Posterior vena cava (tissue), 2 donors: ENCODE data around the gene PDZD7. TPM values are rescaled to one million over a fixed set of nuclear protein-coding genes. Genes with fewer than 3 reads are reported as not detected.

ENCODE experiments used
- DNase-seq: peaks from one replicate; pipeline ENCODE4 v3.0.0-alpha.2; 2020; ENCODE audit warnings: low spot score
- intact Hi-C, 2 donors: fragments of 100-400 bp; cut with DNase I; formaldehyde crosslinking; loops; one replicate each; pipeline versions ENCODE4 v1.14.1 to v1.14.2; 2022 to 2023
- total RNA-seq, 2 donors: library from RNA; stranded (reverse); fragmentation: NEBNext Ultra II Directional; extraction: Animal tissue kit (Norgen Biotek cat#: 25700); gene quantifications; one replicate each; pipeline ENCODE4 v1.2.1, GENCODE V29; 2021
- donor health status: DM: yes; HTN: yes; CAD: no.
- donor health status: DM: yes; HTN: yes; CAD: no.

Gene PDZD7
- total RNA-seq, 2 donors from 2014 or later, result 0.48 to 0.83 TPM

DNA sequence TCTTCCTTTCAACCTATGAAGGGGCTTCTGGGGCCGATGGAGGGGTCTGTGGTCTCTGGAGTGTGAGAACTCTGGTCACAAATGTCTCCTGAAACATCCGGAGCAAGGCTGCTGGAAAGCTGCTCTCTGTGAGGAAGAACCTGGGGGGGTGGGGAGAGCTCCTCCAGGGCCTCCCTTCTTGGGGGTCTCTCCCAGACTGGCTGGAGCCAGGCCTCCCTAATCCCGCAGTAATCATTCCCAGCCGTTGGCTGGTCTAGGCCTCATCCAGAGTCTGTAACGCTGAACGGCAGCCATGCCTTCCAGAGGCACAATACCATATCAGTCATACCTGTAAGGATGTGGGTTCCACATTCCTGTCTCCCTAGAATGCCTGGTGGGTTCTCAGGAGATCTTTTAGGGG lies 35.7 kb downstream of the PDZD7 start:
- no peak for DNase-seq
- intact Hi-C loops, result no loop called here

GRCh38 chr10:100993986-100994708 lies 36.8 kb downstream of the PDZD7 start:
- no peak for DNase-seq
- intact Hi-C loops, result no loop called here

DNA sequence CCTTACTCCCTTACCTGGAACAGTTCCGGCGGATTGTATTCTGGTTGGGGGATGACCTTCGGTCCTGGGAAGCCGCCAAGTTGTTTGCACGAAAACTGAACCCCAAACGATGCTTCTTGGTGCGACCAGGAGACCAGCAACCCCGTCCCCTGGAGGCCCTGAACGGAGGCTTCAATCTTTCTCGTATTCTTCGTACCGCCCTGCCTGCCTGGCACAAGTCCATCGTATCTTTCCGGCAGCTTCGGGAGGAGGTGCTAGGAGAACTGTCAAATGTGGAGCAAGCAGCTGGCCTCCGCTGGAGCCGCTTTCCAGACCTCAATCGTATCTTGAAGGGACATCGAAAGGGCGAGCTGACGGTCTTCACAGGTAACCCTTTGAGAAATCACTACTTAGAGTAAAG lies 41.8 kb downstream of the PDZD7 start:
- no peak for DNase-seq
- intact Hi-C loops, result no loop called here

GRCh38 chr10:100988166-100988565 lies 42.8 kb downstream of the PDZD7 start:
- DNase-seq, result no peak
- intact Hi-C loops, result no loop called here

GRCh38 chr10:100987685-100988049 lies 43.3 kb downstream of the PDZD7 start:
- intact Hi-C loops, result no loop called here
- no peak for DNase-seq

- intact Hi-C loops, result no loop called here
- peak; percentile 96 for DNase-seq
Observed at GRCh38 chr10:100986952-100987684, 43.8 kb downstream of the PDZD7 start, which contains the start of the genes MRPL43 and TWNK. MRPL43 (minus strand) TSS chr10:100987497; CDS start chr10:100987443, 54 bp downstream. TWNK (plus strand) TSS chr10:100987543; CDS start chr10:100988211, 668 bp downstream.

DNA sequence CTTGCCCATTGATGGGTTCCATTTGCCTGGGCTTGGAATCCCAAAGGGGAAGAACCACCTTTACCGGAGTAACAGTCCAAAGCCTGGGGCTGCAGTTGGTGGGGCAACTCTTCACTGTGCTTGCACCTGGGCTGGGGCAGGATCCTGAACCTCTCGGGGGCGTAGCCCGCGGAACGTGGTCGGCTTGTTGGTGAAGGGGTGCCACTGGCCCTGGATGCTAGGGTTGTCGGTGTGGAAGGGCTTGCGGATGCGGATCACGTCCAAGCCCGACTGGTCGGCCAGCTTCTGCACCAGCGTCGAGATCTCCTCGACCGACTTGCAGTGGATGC lies 44.3 kb downstream of the PDZD7 start:
- intact Hi-C loops, result no loop called here
- no peak for DNase-seq

DNA sequence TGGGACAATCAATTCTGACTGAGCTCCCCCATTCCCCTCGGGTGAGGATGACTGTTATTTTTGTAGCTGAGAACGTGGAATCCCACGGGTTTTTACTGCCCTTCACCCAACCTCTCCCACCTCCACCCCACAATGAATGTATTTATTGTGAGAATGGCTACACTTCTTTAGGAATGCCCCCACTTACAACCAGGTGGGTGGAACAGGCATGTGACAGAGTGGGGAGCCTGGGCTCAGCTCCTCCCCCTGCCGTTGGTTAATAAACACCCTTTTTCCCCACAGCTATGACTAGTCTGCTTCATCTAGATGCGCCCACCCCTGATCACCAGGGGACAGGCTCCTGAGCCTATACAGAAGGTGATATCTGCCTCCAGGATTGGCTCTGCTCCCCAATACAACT lies 45.6 kb downstream of the PDZD7 start:
- intact Hi-C loops, result no loop called here
- DNase-seq, result peak; percentile 36

DNA sequence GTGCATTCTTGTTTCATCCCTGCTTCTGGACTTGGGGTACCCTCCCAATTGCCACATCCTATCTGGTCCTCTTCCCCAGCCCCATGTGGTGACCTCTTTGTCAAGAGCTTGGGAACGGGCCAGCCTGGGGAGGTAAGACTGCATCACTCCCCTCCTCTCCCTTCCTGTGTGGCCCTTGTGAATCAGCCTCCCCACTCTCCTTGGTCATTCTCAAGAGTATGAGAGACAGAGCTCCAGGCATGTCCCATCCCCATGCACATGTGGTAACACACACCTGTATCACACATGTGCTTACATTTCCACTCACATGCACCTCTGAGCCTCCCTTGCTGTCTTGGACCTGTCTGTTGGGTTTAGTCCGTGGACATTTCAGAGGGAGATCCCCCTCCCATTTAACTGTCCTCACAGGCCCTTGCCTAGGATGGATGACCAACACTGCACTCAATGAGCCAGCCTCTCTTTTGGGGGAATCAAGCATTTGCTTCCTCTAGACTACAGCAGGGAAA lies 46.2 kb downstream of the PDZD7 start:
- peak; percentile 36 for DNase-seq
- intact Hi-C loops, result no loop called here

GRCh38 chr10:100983868-100984671 lies 46.9 kb downstream of the PDZD7 start:
- DNase-seq, result peak; percentile 40
- intact Hi-C loops, result no loop called here

DNA sequence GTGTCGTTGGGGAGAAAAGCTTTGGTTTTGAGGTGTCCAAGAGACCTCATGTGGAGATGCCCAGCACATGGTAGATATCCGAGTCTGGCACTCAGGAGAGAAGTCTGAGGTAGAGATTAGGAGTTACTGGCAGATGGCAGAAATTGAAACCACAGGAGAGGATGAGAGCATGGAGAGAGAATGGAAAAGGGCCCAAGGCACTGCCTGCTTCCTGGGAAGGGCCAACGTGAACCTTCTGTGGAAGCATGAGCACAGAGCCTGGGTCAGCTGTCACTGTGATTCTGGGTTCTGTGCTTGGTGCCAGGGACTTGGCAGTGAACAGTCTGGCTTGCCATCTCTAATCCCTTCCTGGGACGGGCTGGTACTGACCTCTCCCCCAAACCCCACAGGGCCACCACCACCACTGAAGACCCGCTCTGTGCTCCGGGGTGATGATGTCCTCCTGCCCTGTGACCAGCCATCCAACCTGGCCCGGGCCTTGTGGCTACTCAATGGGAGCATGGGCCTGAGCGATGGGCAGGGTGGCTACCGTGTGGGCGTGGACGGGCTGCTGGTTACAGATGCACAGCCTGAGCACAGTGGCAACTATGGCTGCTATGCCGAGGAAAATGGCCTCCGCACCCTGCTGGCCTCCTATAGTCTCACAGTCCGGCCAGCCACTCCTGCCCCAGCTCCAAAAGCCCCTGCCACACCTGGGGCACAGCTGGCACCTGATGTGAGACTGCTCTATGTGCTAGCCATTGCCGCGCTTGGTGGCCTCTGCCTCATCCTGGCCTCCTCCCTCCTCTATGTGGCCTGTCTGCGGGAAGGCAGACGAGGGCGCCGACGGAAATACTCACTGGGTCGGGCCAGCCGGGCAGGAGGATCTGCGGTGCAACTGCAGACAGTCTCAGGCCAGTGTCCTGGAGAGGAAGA lies 47.8 kb downstream of the PDZD7 start:
- DNase-seq, result peak; percentile 76
- intact Hi-C loops, result no loop called here

GRCh38 chr10:100981178-100981772 lies 49.7 kb downstream of the PDZD7 start:
- DNase-seq, result no peak
- intact Hi-C loops, result no loop called here

DNA sequence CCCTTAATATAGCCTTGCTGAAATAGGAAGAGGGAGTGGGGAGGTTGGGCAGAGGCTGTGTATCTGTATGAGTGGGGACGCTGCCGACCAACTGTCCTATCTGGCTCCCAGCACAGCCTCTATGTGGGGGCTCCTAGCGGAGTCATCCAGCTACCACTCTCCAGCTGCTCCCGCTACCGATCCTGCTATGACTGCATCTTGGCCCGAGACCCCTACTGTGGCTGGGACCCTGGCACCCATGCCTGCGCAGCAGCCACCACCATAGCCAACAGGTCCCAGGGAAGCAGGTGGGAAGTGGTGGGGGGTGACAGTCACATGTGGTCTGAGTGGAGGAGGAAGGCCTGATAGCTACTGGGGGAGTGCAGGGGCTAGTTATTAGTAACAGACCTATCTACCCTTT lies 50.2 kb downstream of the PDZD7 start:
- intact Hi-C loops, result no loop called here
- peak; percentile 38 for DNase-seq

GRCh38 chr10:100980311-100980710 lies 50.6 kb downstream of the PDZD7 start:
- DNase-seq, result no peak
- intact Hi-C loops, result no loop called here

- intact Hi-C loops, result no loop called here
Observed at GRCh38 chr10:100979791-100980272, 51.1 kb downstream of the PDZD7 start.

GRCh38 chr10:100978901-100979195 lies 52.1 kb downstream of the PDZD7 start:
- intact Hi-C loops, result no loop called here
- peak; percentile 36 for DNase-seq

More at GRCh38 chr10:100979791-100980272, 51.1 kb downstream of the PDZD7 start:
- DNase-seq, result peak; percentile 74

- peak; percentile 57 for DNase-seq
- intact Hi-C loops, result no loop called here
Observed at GRCh38 chr10:100978121-100978900, 52.6 kb downstream of the PDZD7 start.

DNA sequence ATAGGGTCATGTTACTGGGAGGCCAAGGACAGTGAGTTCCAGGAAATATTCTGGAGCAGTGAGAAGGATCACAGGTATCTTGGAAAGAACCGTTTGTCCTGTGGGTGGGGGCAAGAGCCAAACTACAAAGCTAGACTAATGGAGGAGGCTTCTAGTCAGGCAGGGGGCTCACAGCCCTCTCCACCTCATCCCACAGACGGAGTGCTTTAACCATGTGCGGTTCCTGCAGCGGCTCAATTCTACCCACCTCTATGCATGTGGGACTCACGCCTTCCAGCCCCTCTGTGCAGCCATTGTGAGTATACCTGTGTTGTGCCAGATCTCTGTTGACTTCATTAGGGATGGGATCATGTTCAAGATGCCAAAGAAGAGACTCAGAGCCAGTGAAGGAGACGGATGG lies 53.5 kb downstream of the PDZD7 start:
- DNase-seq, result peak; percentile 64
- intact Hi-C loops, result no loop called here
